ENCODE results near the gene D2HGDH. TPM values are rescaled to one million over a fixed set of nuclear protein-coding genes. Genes with fewer than 3 reads are reported as not detected.
"Not testable (repeated sequence)": the region's sequence is repeated elsewhere in the genome, so short reads cannot be mapped to it uniquely, and the experiment has no call there.

D2HGDH gene
- total RNA-seq, 1 donor from 2014 or later = 14.5 TPM

GRCh38 chr2:241801611-241802420 lies 67.4 kb downstream of the D2HGDH start:
- DNase-seq (ENCODE audit: low spot score) = no peak
- TF ChIP-seq, protein P1, sequence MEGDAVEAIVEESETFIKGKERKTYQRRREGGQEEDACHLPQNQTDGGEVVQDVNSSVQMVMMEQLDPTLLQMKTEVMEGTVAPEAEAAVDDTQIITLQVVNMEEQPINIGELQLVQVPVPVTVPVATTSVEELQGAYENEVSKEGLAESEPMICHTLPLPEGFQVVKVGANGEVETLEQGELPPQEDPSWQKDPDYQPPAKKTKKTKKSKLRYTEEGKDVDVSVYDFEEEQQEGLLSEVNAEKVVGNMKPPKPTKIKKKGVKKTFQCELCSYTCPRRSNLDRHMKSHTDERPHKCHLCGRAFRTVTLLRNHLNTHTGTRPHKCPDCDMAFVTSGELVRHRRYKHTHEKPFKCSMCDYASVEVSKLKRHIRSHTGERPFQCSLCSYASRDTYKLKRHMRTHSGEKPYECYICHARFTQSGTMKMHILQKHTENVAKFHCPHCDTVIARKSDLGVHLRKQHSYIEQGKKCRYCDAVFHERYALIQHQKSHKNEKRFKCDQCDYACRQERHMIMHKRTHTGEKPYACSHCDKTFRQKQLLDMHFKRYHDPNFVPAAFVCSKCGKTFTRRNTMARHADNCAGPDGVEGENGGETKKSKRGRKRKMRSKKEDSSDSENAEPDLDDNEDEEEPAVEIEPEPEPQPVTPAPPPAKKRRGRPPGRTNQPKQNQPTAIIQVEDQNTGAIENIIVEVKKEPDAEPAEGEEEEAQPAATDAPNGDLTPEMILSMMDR (IDR thresholded peaks at IDR 0.05) = no peak
- no peak overlapping the region for H3K4me3 Mint-ChIP-seq (ENCODE audit: unreplicated experiment)
- H3K9me3 Mint-ChIP-seq (ENCODE audit: low read depth) = no peaks in the 10 kb centered on the region
- no peaks in the 10 kb centered on the region for H3K27me3 Mint-ChIP-seq (ENCODE audit: low read depth)
- H3K4me1 Mint-ChIP-seq (ENCODE audit: low read depth) = peaks cover 4% of the 10 kb centered on the region
- no peak overlapping the region for H3K27ac Mint-ChIP-seq (ENCODE audit: unreplicated experiment)
- H3K36me3 Mint-ChIP-seq (ENCODE audit: low read depth) = no peaks in the 10 kb centered on the region

DNA sequence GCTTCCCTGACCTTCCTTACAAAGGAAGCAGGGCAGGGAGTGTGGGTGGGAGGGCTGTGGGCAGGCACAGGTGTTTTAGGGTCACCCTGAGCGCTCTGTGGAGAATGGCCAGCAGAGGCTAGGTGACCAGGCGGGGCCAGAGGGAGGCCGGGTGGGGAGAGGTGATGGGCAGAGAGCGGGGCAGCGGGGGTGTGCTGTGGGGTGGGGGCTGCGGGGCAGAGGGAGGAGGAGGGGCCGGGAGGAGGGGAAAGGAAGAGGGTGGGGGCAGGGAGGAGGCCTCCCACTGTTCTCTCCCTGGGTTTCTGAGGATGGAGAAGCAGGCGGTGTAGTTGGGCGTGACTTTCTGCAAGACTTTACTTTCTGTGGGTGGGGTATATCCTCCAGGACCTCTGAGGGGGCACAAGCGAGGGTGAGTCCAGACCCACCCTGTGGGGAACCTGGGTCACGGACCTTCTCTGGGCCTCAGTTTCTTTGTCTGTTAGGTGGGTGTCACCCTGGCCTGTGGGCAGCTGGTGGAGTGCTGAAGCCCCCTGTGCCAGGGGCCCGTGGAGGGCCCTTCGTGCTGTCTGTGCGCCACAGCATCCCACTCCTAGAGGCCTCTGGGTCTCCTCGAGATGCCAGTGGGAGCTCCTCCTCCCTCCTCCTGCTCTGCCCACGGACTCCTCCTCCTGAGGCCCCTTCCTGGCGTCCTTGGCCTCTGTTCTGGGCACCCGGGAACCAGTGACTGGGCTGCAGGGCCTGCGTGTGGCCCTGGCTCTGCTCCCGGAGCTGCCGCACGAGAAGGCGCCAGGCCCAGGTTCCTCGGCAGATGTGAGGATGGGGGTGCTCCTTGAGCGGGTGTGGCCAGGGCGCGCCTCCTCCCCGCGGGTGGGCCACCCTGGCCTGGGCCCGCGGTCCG lies 68.2 kb downstream of the D2HGDH start:
- no peaks in the 10 kb centered on the region for H3K27me3 Mint-ChIP-seq (ENCODE audit: low read depth)
- H3K36me3 Mint-ChIP-seq (ENCODE audit: low read depth) = no peaks in the 10 kb centered on the region
- H3K4me1 Mint-ChIP-seq (ENCODE audit: low read depth) = peaks cover 4% of the 10 kb centered on the region
- no peaks in the 10 kb centered on the region for H3K9me3 Mint-ChIP-seq (ENCODE audit: low read depth)
- DNase-seq (ENCODE audit: low spot score) = no peak
- TF ChIP-seq, protein P1 (IDR thresholded peaks at IDR 0.05) = no peak
- no peak overlapping the region for H3K4me3 Mint-ChIP-seq (ENCODE audit: unreplicated experiment)
- H3K27ac Mint-ChIP-seq (ENCODE audit: unreplicated experiment) = no peak overlapping the region

- peak; percentile 89 for DNase-seq (ENCODE audit: low spot score)
- no peaks in the 10 kb centered on the region for H3K27me3 Mint-ChIP-seq (ENCODE audit: low read depth)
Measured at GRCh38 chr2:241803387-241804325, 69.2 kb downstream of the D2HGDH start.

GRCh38 chr2:241804326-241805229 lies 70.1 kb downstream of the D2HGDH start:
- DNase-seq (ENCODE audit: low spot score) = peak; percentile 84
- TF ChIP-seq, protein P1 (IDR thresholded peaks at IDR 0.05) = no peak
- no peaks in the 10 kb centered on the region for H3K27me3 Mint-ChIP-seq (ENCODE audit: low read depth)

More at GRCh38 chr2:241803387-241804325, 69.2 kb downstream of the D2HGDH start:
- H3K4me3 Mint-ChIP-seq (ENCODE audit: unreplicated experiment) = peak overlapping the region; percentile 58
- H3K36me3 Mint-ChIP-seq (ENCODE audit: low read depth) = no peaks in the 10 kb centered on the region
- TF ChIP-seq, protein P1 (IDR thresholded peaks at IDR 0.05) = no peak
- peaks cover 9% of the 10 kb centered on the region for H3K4me1 Mint-ChIP-seq (ENCODE audit: low read depth)
- no peaks in the 10 kb centered on the region for H3K9me3 Mint-ChIP-seq (ENCODE audit: low read depth)
- H3K27ac Mint-ChIP-seq (ENCODE audit: unreplicated experiment) = no peak overlapping the region

GRCh38 chr2:241806217-241806616 lies 71.8 kb downstream of the D2HGDH start:
- not testable (repeated sequence) for H3K4me1 Mint-ChIP-seq (ENCODE audit: low read depth); H3K27me3 Mint-ChIP-seq (ENCODE audit: low read depth); DNase-seq (ENCODE audit: low spot score); H3K4me3 Mint-ChIP-seq (ENCODE audit: unreplicated experiment); H3K27ac Mint-ChIP-seq (ENCODE audit: unreplicated experiment); H3K36me3 Mint-ChIP-seq (ENCODE audit: low read depth); H3K9me3 Mint-ChIP-seq (ENCODE audit: low read depth)

More at GRCh38 chr2:241804326-241805229, 70.1 kb downstream of the D2HGDH start:
- Mint-ChIP-seq H3K27ac (ENCODE audit: unreplicated experiment) (peak overlapping the region; percentile 8), H3K4me3 (ENCODE audit: unreplicated experiment) (peak overlapping the region; percentile 58), H3K9me3 (ENCODE audit: low read depth) (no peaks in the 10 kb centered on the region), H3K36me3 (ENCODE audit: low read depth) (no peaks in the 10 kb centered on the region), H3K4me1 (ENCODE audit: low read depth) (peaks cover 9% of the 10 kb centered on the region)
